SK-N-SH (cell line): ENCODE results near the gene SERPINE2. TPM values are rescaled to one million over a fixed set of nuclear protein-coding genes. Genes with fewer than 3 reads are reported as not detected.

ENCODE experiments used
- CTCF ChIA-PET: fragments of 300-600, 350-600 bp; formaldehyde crosslinking; extraction: SDS; loops from one replicate; lab custom pipeline; 2021; lab: Yijun Ruan, JAX
- POLR2A ChIA-PET: fragments of 350-600 bp; sonication (Branson Sonifier 250); formaldehyde crosslinking; extraction: SDS; loops from one replicate; lab custom pipeline; 2020; ENCODE audit warnings: antibody characterized with exemption, inconsistent platforms; lab: Yijun Ruan, JAX
- DNase-seq: peaks from one replicate; pipeline ENCODE4 v3.0.0; 2012
- H2AFZ ChIP-seq: fragments of 200-600 bp; sonication (generic); 2 replicates; pipeline ENCODE4 v1.8.1; 2016; ENCODE audit warnings: antibody characterized with exemption, mild to moderate bottlenecking, low read depth
- H3F3A ChIP-seq: fragments of 200-600 bp; sonication (generic); replicated peaks from 2 replicates; pipeline ENCODE3; 2016; ENCODE audit warnings: antibody characterized with exemption, mild to moderate bottlenecking; ENCODE audit not compliant: insufficient read depth
- H3K27ac ChIP-seq, 2 experiments: fragments of 200-500 bp in 1 of 2; fragments of 200-600 bp in 1 of 2; sonication (Bioruptor generic) in 1 of 2; sonication (generic), shearing (Covaris generic) in 1 of 2; 2 replicates each; pipeline versions ENCODE4 v1.5.1 to v1.6.1; 2014 to 2016; ENCODE audit warnings: low read depth in 2 of 2, inconsistent platforms in 1 of 2, low read length in 1 of 2, mild to moderate bottlenecking in 1 of 2, mixed read lengths in 1 of 2
- H3K27me3 ChIP-seq: fragments of 200-600 bp; sonication (generic), shearing (Covaris generic); 2 replicates; pipeline ENCODE4 v1.6.1; 2016; ENCODE audit warnings: mixed run types; ENCODE audit not compliant: insufficient read depth
- H3K36me3 ChIP-seq, 2 experiments: fragments of 200-500 bp in 1 of 2; fragments of 200-600 bp in 1 of 2; sonication (Bioruptor generic) in 1 of 2; sonication (generic) in 1 of 2; replicated peaks in 1 of 2; 2 replicates each; pipeline versions ENCODE3 to v1.5.1; 2014 to 2016; ENCODE audit warnings: low read length in 1 of 2, mild to moderate bottlenecking in 1 of 2; ENCODE audit not compliant: insufficient read depth in 2 of 2, control insufficient read depth in 1 of 2
- H3K4me1 ChIP-seq, 2 experiments: fragments of 200-500 bp in 1 of 2; fragments of 200-600 bp in 1 of 2; sonication (Bioruptor generic) in 1 of 2; sonication (generic), shearing (Covaris generic) in 1 of 2; 2 replicates each; pipeline versions ENCODE4 v1.5.1 to v1.6.1; 2014 to 2016; ENCODE audit warnings: low read depth in 1 of 2, low read length in 1 of 2, mixed run types in 1 of 2; ENCODE audit not compliant: insufficient read depth in 2 of 2, control insufficient read depth in 1 of 2
- H3K4me2 ChIP-seq: fragments of 200-600 bp; sonication (generic), shearing (Covaris generic); 2 replicates; pipeline ENCODE4 v1.6.1; 2017; ENCODE audit warnings: mixed run types
- H3K4me3 ChIP-seq, 2 experiments: fragments of 200-500 bp in 1 of 2; fragments of 200-600 bp in 1 of 2; sonication (Bioruptor generic) in 1 of 2; sonication (generic), shearing (Covaris generic) in 1 of 2; 2 replicates each; pipeline versions ENCODE4 v1.5.1 to v1.8.1; 2014 to 2016; ENCODE audit warnings: low read depth in 2 of 2, inconsistent platforms in 1 of 2, low read length in 1 of 2, mild to moderate bottlenecking in 1 of 2, mixed read lengths in 1 of 2, moderate library complexity in 1 of 2
- H3K79me2 ChIP-seq: fragments of 200-600 bp; sonication (generic); 2 replicates; pipeline ENCODE4 v1.8.1; 2017; ENCODE audit warnings: mild to moderate bottlenecking; ENCODE audit not compliant: insufficient read depth
- H3K9ac ChIP-seq: fragments of 200-600 bp; sonication (generic); 2 replicates; pipeline ENCODE4 v1.6.1; 2017; ENCODE audit warnings: mixed run types
- H3K9me2 ChIP-seq: fragments of 200-600 bp; sonication (generic); 2 replicates; pipeline ENCODE4 v1.6.1; 2017; ENCODE audit warnings: mixed run types
- H3K9me3 ChIP-seq: fragments of 200-600 bp; sonication (generic); 2 replicates; pipeline ENCODE4 v1.6.1; 2017; ENCODE audit warnings: mixed run types, mild to moderate bottlenecking, moderate library complexity
- H4K20me1 ChIP-seq: fragments of 200-600 bp; sonication (generic); 2 replicates; pipeline ENCODE4 v1.6.1; 2017; ENCODE audit warnings: mild to moderate bottlenecking, mixed run types; ENCODE audit not compliant: insufficient read depth
- CHD2 ChIP-seq: fragments of 150-350 bp; IDR thresholded peaks from 2 replicates; pipeline ENCODE4 v1.6.1; 2018; ENCODE audit warnings: low read length; ENCODE audit not compliant: partially characterized antibody
- CTCF ChIP-seq: fragments of 200-600 bp; sonication (generic); IDR thresholded peaks from 2 replicates; pipeline ENCODE4 v1.6.1; 2017; ENCODE audit warnings: antibody characterized with exemption, mild to moderate bottlenecking, moderate library complexity
- ELF1 ChIP-seq: IDR thresholded peaks from 2 replicates; pipeline ENCODE4 v1.4.0; 2012
- EP300 ChIP-seq, 2 experiments: IDR thresholded peaks; 2 replicates each; pipeline versions ENCODE4 v1.4.0 to v1.6.1; 2012; ENCODE audit warnings: borderline replicate concordance in 1 of 2, low read depth in 1 of 2, low read length in 1 of 2
- EZH2phosphoT487 ChIP-seq: fragments of 200-600 bp; sonication (generic); IDR thresholded peaks from 2 replicates; pipeline ENCODE4 v1.6.1; 2017; ENCODE audit warnings: low read depth, mixed run types, mild to moderate bottlenecking, antibody characterized with exemption, moderate library complexity, borderline replicate concordance
- GABPA ChIP-seq: IDR thresholded peaks from 2 replicates; pipeline ENCODE4 v1.4.0; 2012; ENCODE audit warnings: low read depth, mild to moderate bottlenecking
- MAX ChIP-seq: IDR thresholded peaks from 2 replicates; pipeline ENCODE4 v1.4.0; 2012; ENCODE audit warnings: low read depth
- MXI1 ChIP-seq: IDR thresholded peaks from 2 replicates; pipeline ENCODE4 v1.6.1; 2012; ENCODE audit warnings: mild to moderate bottlenecking, low read depth, low read length, improper control_type of control experiment
- NFIC ChIP-seq: IDR thresholded peaks from 2 replicates; pipeline ENCODE4 v1.4.0; 2012; ENCODE audit warnings: borderline replicate concordance
- NRF1 ChIP-seq: IDR thresholded peaks from 2 replicates; pipeline ENCODE4 v1.6.1; 2012; ENCODE audit warnings: low read depth, mild to moderate bottlenecking, low read length
- POLR2AphosphoS5 ChIP-seq: IDR thresholded peaks from 2 replicates; pipeline ENCODE4 v1.6.1; 2012; ENCODE audit warnings: low read depth, low read length
- RAD21 ChIP-seq: IDR thresholded peaks from 2 replicates; pipeline ENCODE4 v1.6.1; 2012; ENCODE audit warnings: mild to moderate bottlenecking, low read length
- RFX5 ChIP-seq: IDR thresholded peaks from 2 replicates; pipeline ENCODE4 v1.6.1; 2012; ENCODE audit warnings: mild to moderate bottlenecking, improper control_type of control experiment, low read length
- RXRA ChIP-seq: IDR thresholded peaks from 2 replicates; pipeline ENCODE4 v1.4.0; 2012; ENCODE audit warnings: low read depth, mild to moderate bottlenecking, borderline replicate concordance
- SIN3A ChIP-seq: IDR thresholded peaks from 2 replicates; pipeline ENCODE4 v1.6.1; 2012; ENCODE audit warnings: low read depth, mild to moderate bottlenecking, low read length, moderate library complexity, borderline replicate concordance
- SMC3 ChIP-seq: IDR thresholded peaks from 2 replicates; pipeline ENCODE4 v1.6.1; 2012; ENCODE audit warnings: low read depth, low read length, improper control_type of control experiment
- TCF12 ChIP-seq: IDR thresholded peaks from 2 replicates; pipeline ENCODE4 v1.4.0; 2012
- ZBTB33 ChIP-seq: IDR thresholded peaks from 2 replicates; pipeline ENCODE4 v1.4.0; 2012; ENCODE audit warnings: low read depth, borderline replicate concordance
- WGBS: methylation state at CpG from one replicate; pipeline ENCODE4 v1.1.6; 2017; ENCODE audit warnings: low lambda C conversion rate; 5-methylcytosine and 5-hydroxymethylcytosine counted together
- polyA plus RNA-seq, 3 experiments: library from polyadenylated mRNA; depleted of rRNA; stranded (reverse); fragments of >200 nt; gene quantifications; 2 replicates each; pipeline ENCODE4 v1.2.3, GENCODE V29; 2012
- TF ChIP-seq, protein P1 (sequence below): IDR thresholded peaks from 2 replicates; pipeline ENCODE4 v1.6.1; 2012; ENCODE audit warnings: mild to moderate bottlenecking, low read depth, low read length, moderate library complexity
- TF ChIP-seq, protein P2 (sequence below): IDR thresholded peaks from 2 replicates; pipeline ENCODE4 v1.4.0; 2012; ENCODE audit warnings: low read depth, borderline replicate concordance

SERPINE2 gene
- polyA plus RNA-seq, 1 of the 3 experiments (the other 2 are of a cell fraction), result 249 TPM

- Histone ChIP-seq H3K79me2 (peaks cover 100% of the 10 kb centered on the region), H3K4me3 (no peak overlapping the region), H3K9me2 (no peaks in the 10 kb centered on the region), H4K20me1 (peaks cover 44% of the 10 kb centered on the region), H3K9ac (no peak overlapping the region), H3K4me2 (no peak overlapping the region), H3K4me1 (peaks cover 15 to 43% of the 10 kb centered on the region in 2 experiments), H3K27ac (no peak overlapping the region), H3K27me3 (no peaks in the 10 kb centered on the region), H3F3A (peaks cover 14% of the 10 kb centered on the region), H3K36me3 (peaks cover 0 to 9% of the 10 kb centered on the region in 2 experiments), H3K9me3 (no peaks in the 10 kb centered on the region), H2AFZ (no peak overlapping the region)
- CTCF ChIA-PET, result interaction anchor here (0.7 to 1.8 kb wide), 2 partner anchors 33 to 1021 kb away, joined by 3 to 8 read pairs; no protein-coding TSS in a partner anchor
- no peak for TF ChIP-seq CHD2
- TF ChIP-seq RAD21, result no peak
- TF ChIP-seq, protein P1, sequence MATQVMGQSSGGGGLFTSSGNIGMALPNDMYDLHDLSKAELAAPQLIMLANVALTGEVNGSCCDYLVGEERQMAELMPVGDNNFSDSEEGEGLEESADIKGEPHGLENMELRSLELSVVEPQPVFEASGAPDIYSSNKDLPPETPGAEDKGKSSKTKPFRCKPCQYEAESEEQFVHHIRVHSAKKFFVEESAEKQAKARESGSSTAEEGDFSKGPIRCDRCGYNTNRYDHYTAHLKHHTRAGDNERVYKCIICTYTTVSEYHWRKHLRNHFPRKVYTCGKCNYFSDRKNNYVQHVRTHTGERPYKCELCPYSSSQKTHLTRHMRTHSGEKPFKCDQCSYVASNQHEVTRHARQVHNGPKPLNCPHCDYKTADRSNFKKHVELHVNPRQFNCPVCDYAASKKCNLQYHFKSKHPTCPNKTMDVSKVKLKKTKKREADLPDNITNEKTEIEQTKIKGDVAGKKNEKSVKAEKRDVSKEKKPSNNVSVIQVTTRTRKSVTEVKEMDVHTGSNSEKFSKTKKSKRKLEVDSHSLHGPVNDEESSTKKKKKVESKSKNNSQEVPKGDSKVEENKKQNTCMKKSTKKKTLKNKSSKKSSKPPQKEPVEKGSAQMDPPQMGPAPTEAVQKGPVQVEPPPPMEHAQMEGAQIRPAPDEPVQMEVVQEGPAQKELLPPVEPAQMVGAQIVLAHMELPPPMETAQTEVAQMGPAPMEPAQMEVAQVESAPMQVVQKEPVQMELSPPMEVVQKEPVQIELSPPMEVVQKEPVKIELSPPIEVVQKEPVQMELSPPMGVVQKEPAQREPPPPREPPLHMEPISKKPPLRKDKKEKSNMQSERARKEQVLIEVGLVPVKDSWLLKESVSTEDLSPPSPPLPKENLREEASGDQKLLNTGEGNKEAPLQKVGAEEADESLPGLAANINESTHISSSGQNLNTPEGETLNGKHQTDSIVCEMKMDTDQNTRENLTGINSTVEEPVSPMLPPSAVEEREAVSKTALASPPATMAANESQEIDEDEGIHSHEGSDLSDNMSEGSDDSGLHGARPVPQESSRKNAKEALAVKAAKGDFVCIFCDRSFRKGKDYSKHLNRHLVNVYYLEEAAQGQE, result no peak
- no peak for TF ChIP-seq SMC3
- no peak for TF ChIP-seq ELF1
- TF ChIP-seq RFX5, result no peak
- no peak for TF ChIP-seq ZBTB33
- TF ChIP-seq EP300 (IDR thresholded peaks at IDR 0.05; ENCODE audit: borderline replicate concordance in 1 of 2, low read depth in 1 of 2, low read length in 1 of 2), result no peak
- no peak for TF ChIP-seq NRF1
- TF ChIP-seq, protein P2, sequence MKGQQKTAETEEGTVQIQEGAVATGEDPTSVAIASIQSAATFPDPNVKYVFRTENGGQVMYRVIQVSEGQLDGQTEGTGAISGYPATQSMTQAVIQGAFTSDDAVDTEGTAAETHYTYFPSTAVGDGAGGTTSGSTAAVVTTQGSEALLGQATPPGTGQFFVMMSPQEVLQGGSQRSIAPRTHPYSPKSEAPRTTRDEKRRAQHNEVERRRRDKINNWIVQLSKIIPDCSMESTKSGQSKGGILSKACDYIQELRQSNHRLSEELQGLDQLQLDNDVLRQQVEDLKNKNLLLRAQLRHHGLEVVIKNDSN, result no peak
- no peak for TF ChIP-seq MXI1
- TF ChIP-seq NFIC, result no peak
- no peak for TF ChIP-seq GABPA
- no peak for TF ChIP-seq EZH2phosphoT487
- no peak for TF ChIP-seq SIN3A
- TF ChIP-seq MAX, result no peak
- no peak for TF ChIP-seq CTCF
- no peak for TF ChIP-seq RXRA
- TF ChIP-seq POLR2AphosphoS5, result no peak
- no peak for TF ChIP-seq TCF12
- POLR2A ChIA-PET, result no interaction called here
- 92% methylated on average over 5 of the region's 5 CpGs for WGBS
- no peak for DNase-seq
Measured at GRCh38 chr2:223936862-223937326, 102.2 kb downstream of the SERPINE2 start.
